GM18909 (cell line): ENCODE data around the gene NXN.
"Not testable (repeated sequence)": the region's sequence is repeated elsewhere in the genome, so short reads cannot be mapped to it uniquely, and the experiment has no call there.

ENCODE experiments used
- ATAC-seq: cut with Tn5 transposase; IDR thresholded peaks from one replicate; pipeline ENCODE4 v1.9.1; 2021; ENCODE audit warnings: mild to moderate bottlenecking; ENCODE audit not compliant: unreplicated experiment, poor library complexity

NXN gene

GRCh38 chr17:848402-848801 is 131.2 kb downstream of the NXN start:
- no peak for ATAC-seq

GRCh38 chr17:846901-847843 is 132.4 kb downstream of the NXN start:
- ATAC-seq, result no peak

- ATAC-seq, result no peak
These were observed 138.3 kb downstream of the NXN start for GRCh38 chr17:841313-841712.

- ATAC-seq, result no peak
These were observed 141.1 kb downstream of the NXN start for GRCh38 chr17:838486-838885.

GRCh38 chr17:836151-836550 is 143.4 kb downstream of the NXN start:
- ATAC-seq, result no peak

- not testable (repeated sequence) for ATAC-seq
These were observed 143.9 kb downstream of the NXN start for GRCh38 chr17:835721-836120.

- ATAC-seq, result no peak
These were observed 144.3 kb downstream of the NXN start for GRCh38 chr17:835263-835662.

GRCh38 chr17:834136-834535 is 145.4 kb downstream of the NXN start:
- ATAC-seq, result no peak

GRCh38 chr17:830950-831349 is 148.6 kb downstream of the NXN start:
- ATAC-seq, result no peak

GRCh38 chr17:830381-830780 is 149.2 kb downstream of the NXN start:
- ATAC-seq, result no peak

GRCh38 chr17:829614-830013 is 150.0 kb downstream of the NXN start:
- not testable (repeated sequence) for ATAC-seq

- ATAC-seq, result no peak
These were observed 150.8 kb downstream of the NXN start for GRCh38 chr17:828761-829160.

- ATAC-seq, result no peak
These were observed 152.8 kb downstream of the NXN start for GRCh38 chr17:826778-827177.

GRCh38 chr17:825216-825615 is 154.4 kb downstream of the NXN start:
- no peak for ATAC-seq

- no peak for ATAC-seq
These were observed 155.2 kb downstream of the NXN start for GRCh38 chr17:824378-824777.

- no peak for ATAC-seq
These were observed 156.1 kb downstream of the NXN start for GRCh38 chr17:823501-823902.

GRCh38 chr17:819251-819650 is 160.3 kb downstream of the NXN start:
- ATAC-seq, result no peak

GRCh38 chr17:814371-814770 is 165.2 kb downstream of the NXN start:
- no peak for ATAC-seq

GRCh38 chr17:812638-813204 is 166.9 kb downstream of the NXN start:
- no peak for ATAC-seq

GRCh38 chr17:811051-811784 is 168.4 kb downstream of the NXN start:
- no peak for ATAC-seq
